ENCODE measurements around the gene IKZF5.

The IKZF5 gene

DNA sequence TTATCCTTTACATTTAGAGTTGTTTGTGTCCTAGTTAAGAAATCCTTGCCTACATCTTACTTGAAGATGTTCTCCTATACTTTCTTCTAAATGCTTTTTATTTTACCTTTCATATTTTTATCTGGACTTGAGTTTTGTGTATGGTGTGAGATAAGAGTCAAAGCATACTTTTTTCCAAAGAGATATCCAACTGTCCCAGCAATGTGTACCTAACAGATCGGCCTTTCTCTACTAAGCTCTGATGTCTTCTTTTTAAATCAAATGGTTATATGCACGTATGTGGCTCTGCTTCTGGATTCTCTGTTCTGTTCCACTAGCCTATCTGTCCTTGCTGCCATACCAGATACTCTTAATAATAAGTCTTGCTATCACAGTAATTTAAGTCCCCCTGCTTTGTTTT is 7.2 kb downstream of the IKZF5 start:
- H3K27me3 Mint-ChIP-seq (ENCODE audit: low read depth), result no peaks in the 10 kb centered on the region
- TF ChIP-seq CTCF (IDR thresholded peaks at IDR 0.05; ENCODE audit: unreplicated experiment in 3 of 3), result no peak
- peaks cover 17% of the 10 kb centered on the region for H3K36me3 Mint-ChIP-seq (ENCODE audit: low read depth)
- H3K27ac Mint-ChIP-seq, result no peak overlapping the region
- H3K4me1 Mint-ChIP-seq, result peaks cover 4% of the 10 kb centered on the region
- H3K9me3 Mint-ChIP-seq, result no peaks in the 10 kb centered on the region
- H3K4me3 Mint-ChIP-seq, result no peak overlapping the region

DNA sequence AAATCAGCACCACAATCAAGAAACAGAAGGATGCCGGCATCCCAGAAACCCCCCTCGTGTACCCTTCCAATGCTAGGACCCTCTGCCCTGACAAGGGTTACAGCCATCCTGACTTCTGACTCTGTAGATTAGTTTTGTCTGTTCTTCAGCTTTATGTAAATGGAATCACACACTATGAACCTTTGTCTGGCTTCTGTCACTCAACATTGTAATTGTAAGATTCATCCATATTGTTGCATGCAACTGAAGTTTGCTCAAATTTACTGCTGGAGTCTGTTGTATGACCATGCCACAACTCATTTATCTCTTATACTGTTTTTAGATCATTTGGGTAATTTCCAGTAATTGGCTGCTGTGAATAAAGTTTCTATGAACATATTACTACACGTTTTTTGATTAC is 8.4 kb downstream of the IKZF5 start:
- Mint-ChIP-seq H3K4me1 (no peaks in the 10 kb centered on the region), H3K4me3 (no peak overlapping the region), H3K27me3 (ENCODE audit: low read depth) (no peaks in the 10 kb centered on the region), H3K9me3 (no peaks in the 10 kb centered on the region), H3K27ac (no peak overlapping the region), H3K36me3 (ENCODE audit: low read depth) (peaks cover 26% of the 10 kb centered on the region)
- TF ChIP-seq CTCF (IDR thresholded peaks at IDR 0.05; ENCODE audit: unreplicated experiment in 3 of 3), result no peak

DNA sequence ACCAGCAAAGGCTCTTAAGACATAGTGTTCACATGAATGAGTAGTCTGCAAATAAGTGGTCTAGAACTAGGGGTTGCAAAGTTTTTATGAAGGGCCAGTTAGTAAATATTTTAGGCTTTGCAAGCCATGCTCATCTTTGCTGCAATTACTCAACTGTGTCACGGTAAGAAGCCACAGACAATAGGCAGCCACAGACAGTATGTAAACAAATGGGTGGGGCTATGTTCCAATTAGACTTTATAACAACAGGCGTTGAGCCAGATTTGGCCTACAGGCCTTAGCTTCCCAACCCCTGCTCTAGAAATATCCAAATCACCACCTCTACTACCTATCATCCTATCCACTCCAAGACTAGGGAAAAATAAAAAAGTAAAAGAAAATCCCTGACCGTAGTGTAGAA is 9.2 kb downstream of the IKZF5 start:
- no peaks in the 10 kb centered on the region for H3K9me3 Mint-ChIP-seq
- no peaks in the 10 kb centered on the region for H3K27me3 Mint-ChIP-seq (ENCODE audit: low read depth)
- H3K27ac Mint-ChIP-seq, result no peak overlapping the region
- no peak overlapping the region for H3K4me3 Mint-ChIP-seq
- peaks cover 30% of the 10 kb centered on the region for H3K36me3 Mint-ChIP-seq (ENCODE audit: low read depth)
- H3K4me1 Mint-ChIP-seq, result no peaks in the 10 kb centered on the region
- TF ChIP-seq CTCF (IDR thresholded peaks at IDR 0.05; ENCODE audit: unreplicated experiment in 3 of 3), result no peak

GRCh38 chr10:122998934-122999333 is 9.7 kb downstream of the IKZF5 start:
- Mint-ChIP-seq H3K27ac (no peak overlapping the region), H3K27me3 (ENCODE audit: low read depth) (no peaks in the 10 kb centered on the region), H3K4me3 (no peak overlapping the region), H3K4me1 (no peaks in the 10 kb centered on the region), H3K9me3 (no peaks in the 10 kb centered on the region), H3K36me3 (ENCODE audit: low read depth) (peaks cover 34% of the 10 kb centered on the region)
- no peak for TF ChIP-seq CTCF (IDR thresholded peaks at IDR 0.05; ENCODE audit: unreplicated experiment in 3 of 3)

- no peak overlapping the region for H3K4me3 Mint-ChIP-seq
- no peaks in the 10 kb centered on the region for H3K4me1 Mint-ChIP-seq
- H3K36me3 Mint-ChIP-seq (ENCODE audit: low read depth), result peaks cover 36% of the 10 kb centered on the region
- no peak for TF ChIP-seq CTCF (IDR thresholded peaks at IDR 0.05; ENCODE audit: unreplicated experiment in 3 of 3)
- no peak overlapping the region for H3K27ac Mint-ChIP-seq
- no peaks in the 10 kb centered on the region for H3K27me3 Mint-ChIP-seq (ENCODE audit: low read depth)
- no peaks in the 10 kb centered on the region for H3K9me3 Mint-ChIP-seq
These were observed 10.2 kb downstream of the IKZF5 start for GRCh38 chr10:122998360-122998917.

GRCh38 chr10:122997864-122998263 is 10.7 kb downstream of the IKZF5 start:
- Mint-ChIP-seq H3K27ac (no peak overlapping the region), H3K4me1 (no peaks in the 10 kb centered on the region), H3K36me3 (ENCODE audit: low read depth) (peaks cover 36% of the 10 kb centered on the region), H3K4me3 (no peak overlapping the region), H3K9me3 (no peaks in the 10 kb centered on the region), H3K27me3 (ENCODE audit: low read depth) (no peaks in the 10 kb centered on the region)
- no peak for TF ChIP-seq CTCF (IDR thresholded peaks at IDR 0.05; ENCODE audit: unreplicated experiment in 3 of 3)
